Bronchial epithelial cell (primary cell): ENCODE measurements around the gene HK2. TPM values are rescaled to one million over a fixed set of nuclear protein-coding genes. Genes with fewer than 3 reads are reported as not detected.

Source experiments
- DNase-seq: peaks from one replicate; pipeline ENCODE4 v3.0.0-alpha.2; 2010; ENCODE audit warnings: low read depth
- FAIRE-seq: peaks from 2 replicates; lab custom pipeline; 2011; peaks lifted over from hg19 to GRCh38; lab: Jason Lieb, UNC
- H3K27me3 ChIP-seq: 2 replicates; pipeline ENCODE4 v1.5.1; 2011; ENCODE audit warnings: low read length; ENCODE audit not compliant: control insufficient read depth, insufficient read depth
- H3K36me3 ChIP-seq: 2 replicates; pipeline ENCODE4 v1.5.1; 2011; ENCODE audit warnings: low read length; ENCODE audit not compliant: control insufficient read depth, insufficient read depth
- H3K4me3 ChIP-seq: 2 replicates; pipeline ENCODE4 v1.5.1; 2011; ENCODE audit warnings: mild to moderate bottlenecking, low read depth, low read length, control low read depth
- CTCF ChIP-seq: IDR thresholded peaks from 2 replicates; pipeline ENCODE4 v1.5.1; 2011; ENCODE audit warnings: mild to moderate bottlenecking, moderate library complexity, low read length, control low read depth, inconsistent platforms; ENCODE audit not compliant: insufficient read depth, severe bottlenecking
- total RNA-seq: library from RNA; depleted of rRNA; stranded (reverse); fragments of >200 nt; gene quantifications from 2 replicates; pipeline ENCODE4 v1.2.1, GENCODE V29; 2014

HK2 gene
- total RNA-seq, 1 donor from 2014 or later, result 158 TPM

GRCh38 chr2:74841641-74842040, 7.7 kb downstream of the HK2 start:
- H3K27me3 ChIP-seq, result no peaks in the 10 kb centered on the region
- peaks cover 1% of the 10 kb centered on the region for H3K36me3 ChIP-seq
- FAIRE-seq (no peak), DNase-seq (no peak)
- no peak overlapping the region for H3K4me3 ChIP-seq
- TF ChIP-seq CTCF, result no peak

- DNase-seq (peak; percentile 77), FAIRE-seq (no peak)
- Histone ChIP-seq H3K36me3 (peaks cover 1% of the 10 kb centered on the region), H3K27me3 (no peaks in the 10 kb centered on the region), H3K4me3 (no peak overlapping the region)
- no peak for TF ChIP-seq CTCF
These were observed 9.5 kb downstream of the HK2 start for GRCh38 chr2:74843433-74843832.

- FAIRE-seq (no peak), DNase-seq (peak; percentile 69)
- TF ChIP-seq CTCF, result no peak
- Histone ChIP-seq H3K36me3 (peaks cover 1% of the 10 kb centered on the region), H3K27me3 (no peaks in the 10 kb centered on the region), H3K4me3 (no peak overlapping the region)
These were observed 10.0 kb downstream of the HK2 start for GRCh38 chr2:74843899-74844298.

GRCh38 chr2:74844752-74845151, 10.8 kb downstream of the HK2 start:
- Histone ChIP-seq H3K27me3 (no peaks in the 10 kb centered on the region), H3K36me3 (no peaks in the 10 kb centered on the region), H3K4me3 (no peak overlapping the region)
- DNase-seq (no peak), FAIRE-seq (no peak)
- TF ChIP-seq CTCF, result no peak

GRCh38 chr2:74845217-74845751, 11.4 kb downstream of the HK2 start:
- TF ChIP-seq CTCF, result no peak
- DNase-seq, result peak; percentile 98
- Histone ChIP-seq H3K36me3 (no peaks in the 10 kb centered on the region), H3K27me3 (no peaks in the 10 kb centered on the region), H3K4me3 (no peak overlapping the region)
- peak; percentile 86 for FAIRE-seq

- Histone ChIP-seq H3K4me3 (no peak overlapping the region), H3K36me3 (peaks cover 1% of the 10 kb centered on the region), H3K27me3 (no peaks in the 10 kb centered on the region)
- no peak for TF ChIP-seq CTCF
- no peak for FAIRE-seq
- no peak for DNase-seq
These were observed 12.1 kb downstream of the HK2 start for GRCh38 chr2:74845991-74846390.
